Mesodermal cell (in vitro differentiated cells): ENCODE results near the gene VWA8.
"Not testable (repeated sequence)": the region's sequence is repeated elsewhere in the genome, so short reads cannot be mapped to it uniquely, and the experiment has no call there.

Experiments
- H3K27ac ChIP-seq: 2 replicates; pipeline ENCODE4 v1.7.0; 2013; ENCODE audit warnings: mild to moderate bottlenecking, low read depth, low read length, moderate library complexity; ENCODE audit not compliant: severe bottlenecking
- H3K36me3 ChIP-seq: 2 replicates; pipeline ENCODE4 v1.7.1; 2013; ENCODE audit warnings: mild to moderate bottlenecking, low read length, moderate library complexity; ENCODE audit not compliant: control insufficient read depth, insufficient read depth
- H3K4me1 ChIP-seq: one replicate; pipeline ENCODE4 v1.7.1; 2013; ENCODE audit warnings: mild to moderate bottlenecking, low read length; ENCODE audit not compliant: insufficient read depth, control insufficient read depth, poor library complexity, severe bottlenecking
- H3K4me3 ChIP-seq: 2 replicates; pipeline ENCODE4 v1.7.0; 2013; ENCODE audit warnings: low read length, control low read depth, mild to moderate bottlenecking; ENCODE audit not compliant: insufficient read depth, poor library complexity, severe bottlenecking; ENCODE audit errors: extremely low read depth
- H3K9me3 ChIP-seq: 2 replicates; pipeline ENCODE4 v1.7.1; 2013; ENCODE audit warnings: mild to moderate bottlenecking, low read length, moderate library complexity; ENCODE audit not compliant: control insufficient read depth
- WGBS, 2 experiments: methylation state at CpG; one replicate each; pipeline ENCODE4 v1.1.5; 2013; ENCODE audit warnings: missing lambda C conversion rate in 2 of 2; ENCODE audit not compliant: insufficient coverage in 2 of 2; 5-methylcytosine and 5-hydroxymethylcytosine counted together

The VWA8 gene

GRCh38 chr13:41637586-41637985, 323.3 kb downstream of the VWA8 start:
- H3K27ac ChIP-seq: no peak overlapping the region
- no CpG with 5 or more reads among the region's 1 CpG for WGBS, 2 experiments
- no peaks in the 10 kb centered on the region for H3K36me3 ChIP-seq
- H3K4me3 ChIP-seq: no peak overlapping the region
- H3K4me1 ChIP-seq: peaks cover 36% of the 10 kb centered on the region
- no peaks in the 10 kb centered on the region for H3K9me3 ChIP-seq

- no CpG with 5 or more reads among the region's 5 CpGs for WGBS, 2 experiments
Measured at GRCh38 chr13:41637032-41637431, 323.9 kb downstream of the VWA8 start.

GRCh38 chr13:41636590-41636989, 324.3 kb downstream of the VWA8 start:
- not testable (repeated sequence) for H3K36me3 ChIP-seq

More at GRCh38 chr13:41637032-41637431, 323.9 kb downstream of the VWA8 start:
- H3K4me3 ChIP-seq, H3K9me3 ChIP-seq, H3K27ac ChIP-seq, H3K36me3 ChIP-seq: not testable (repeated sequence)
- H3K4me1 ChIP-seq: peaks cover 37% of the 10 kb centered on the region

GRCh38 chr13:41634407-41634806, 326.5 kb downstream of the VWA8 start:
- H3K27ac ChIP-seq: no peak overlapping the region
- WGBS, 2 experiments: 85 to 88% methylated on average over 1 of the region's 3 CpGs

More at GRCh38 chr13:41636590-41636989, 324.3 kb downstream of the VWA8 start:
- H3K4me1 ChIP-seq: peaks cover 34% of the 10 kb centered on the region
- H3K4me3 ChIP-seq, H3K27ac ChIP-seq, H3K9me3 ChIP-seq: not testable (repeated sequence)

GRCh38 chr13:41633776-41634175, 327.1 kb downstream of the VWA8 start:
- H3K27ac ChIP-seq: no peak overlapping the region
- 87 to 100% methylated on average over 2 to 3 of the region's 4 CpGs for WGBS, 2 experiments
- H3K9me3 ChIP-seq: no peaks in the 10 kb centered on the region
- H3K36me3 ChIP-seq: no peaks in the 10 kb centered on the region
- no peak overlapping the region for H3K4me3 ChIP-seq
- H3K4me1 ChIP-seq: peaks cover 14% of the 10 kb centered on the region

More at GRCh38 chr13:41634407-41634806, 326.5 kb downstream of the VWA8 start:
- Histone ChIP-seq H3K36me3 (no peaks in the 10 kb centered on the region), H3K4me3 (no peak overlapping the region), H3K4me1 (peaks cover 14% of the 10 kb centered on the region), H3K9me3 (no peaks in the 10 kb centered on the region)

- H3K4me1 ChIP-seq: peaks cover 14% of the 10 kb centered on the region
Measured at GRCh38 chr13:41631296-41631965, 329.5 kb downstream of the VWA8 start.

GRCh38 chr13:41627425-41627824, 333.5 kb downstream of the VWA8 start:
- Histone ChIP-seq H3K9me3 (peaks cover 6% of the 10 kb centered on the region), H3K4me3 (no peak overlapping the region), H3K36me3 (no peaks in the 10 kb centered on the region), H3K27ac (no peak overlapping the region), H3K4me1 (peaks cover 9% of the 10 kb centered on the region)
- WGBS, 2 experiments: 93 to 100% methylated on average over 1 to 3 of the region's 5 CpGs

More at GRCh38 chr13:41631296-41631965, 329.5 kb downstream of the VWA8 start:
- H3K36me3 ChIP-seq: no peaks in the 10 kb centered on the region
- 88 to 100% methylated on average over 3 of the region's 5 CpGs for WGBS, 2 experiments
- peaks cover 4% of the 10 kb centered on the region for H3K9me3 ChIP-seq
- H3K4me3 ChIP-seq: no peak overlapping the region
- H3K27ac ChIP-seq: no peak overlapping the region

- peaks cover 23% of the 10 kb centered on the region for H3K4me1 ChIP-seq
- no peak overlapping the region for H3K27ac ChIP-seq
- peaks cover 6% of the 10 kb centered on the region for H3K9me3 ChIP-seq
- H3K36me3 ChIP-seq: no peaks in the 10 kb centered on the region
- H3K4me3 ChIP-seq: no peak overlapping the region
Measured at GRCh38 chr13:41624041-41624440, 336.9 kb downstream of the VWA8 start.

- Histone ChIP-seq H3K36me3 (no peaks in the 10 kb centered on the region), H3K9me3 (peaks cover 6% of the 10 kb centered on the region), H3K4me3 (no peak overlapping the region), H3K4me1 (peaks cover 23% of the 10 kb centered on the region), H3K27ac (peak overlapping the region; percentile 89)
- 75 to 100% methylated on average over 1 of the region's 6 CpGs for WGBS, 2 experiments
Measured at GRCh38 chr13:41622432-41623429, 338.2 kb downstream of the VWA8 start.

GRCh38 chr13:41621716-41622431, 339.0 kb downstream of the VWA8 start:
- peaks cover 6% of the 10 kb centered on the region for H3K9me3 ChIP-seq
- H3K4me3 ChIP-seq: no peak overlapping the region
- WGBS, 2 experiments: 100% methylated on average over 1 to 3 of the region's 5 CpGs
- peak overlapping the region; percentile 89 for H3K27ac ChIP-seq
- no peaks in the 10 kb centered on the region for H3K36me3 ChIP-seq
- peaks cover 23% of the 10 kb centered on the region for H3K4me1 ChIP-seq
